ENCODE results near the gene PLCD1.

The PLCD1 gene

DNA sequence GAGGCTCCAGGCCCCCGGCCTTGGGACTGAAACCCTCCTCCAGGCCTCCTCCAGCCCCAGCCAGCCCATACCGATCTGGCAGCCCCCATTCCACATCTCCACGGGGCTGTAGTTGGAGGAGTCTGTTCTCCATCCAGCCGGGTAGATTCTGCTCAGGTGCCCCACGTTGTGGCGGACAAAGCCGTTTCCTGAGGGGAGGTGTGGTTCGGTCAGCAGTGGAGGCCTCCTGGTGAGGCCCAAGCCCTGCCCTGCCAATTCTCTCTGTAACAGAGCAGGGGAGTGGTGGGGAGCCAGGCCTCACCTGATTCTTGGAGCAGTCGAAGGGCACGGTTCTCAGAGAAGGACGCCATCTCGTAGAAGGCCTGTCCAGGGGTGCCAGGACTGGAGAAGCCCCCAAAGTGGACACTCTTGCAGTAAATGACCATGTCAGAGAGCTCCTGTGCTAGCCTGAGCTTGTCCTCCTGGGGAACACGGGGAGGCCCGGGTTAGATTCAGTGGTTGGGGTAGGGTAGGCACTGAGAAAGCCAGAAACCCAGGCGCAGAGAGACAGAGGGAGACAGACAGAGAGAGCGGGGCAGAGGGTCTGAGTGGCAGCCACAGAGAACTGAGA is 20.4 kb downstream of the PLCD1 start:
- H3K4me3 ChIP-seq (replicated peaks in 1 of 2; ENCODE audit: low read depth in 2 of 2, low read length in 2 of 2): no peak overlapping the region
- TF ChIP-seq, protein P1, sequence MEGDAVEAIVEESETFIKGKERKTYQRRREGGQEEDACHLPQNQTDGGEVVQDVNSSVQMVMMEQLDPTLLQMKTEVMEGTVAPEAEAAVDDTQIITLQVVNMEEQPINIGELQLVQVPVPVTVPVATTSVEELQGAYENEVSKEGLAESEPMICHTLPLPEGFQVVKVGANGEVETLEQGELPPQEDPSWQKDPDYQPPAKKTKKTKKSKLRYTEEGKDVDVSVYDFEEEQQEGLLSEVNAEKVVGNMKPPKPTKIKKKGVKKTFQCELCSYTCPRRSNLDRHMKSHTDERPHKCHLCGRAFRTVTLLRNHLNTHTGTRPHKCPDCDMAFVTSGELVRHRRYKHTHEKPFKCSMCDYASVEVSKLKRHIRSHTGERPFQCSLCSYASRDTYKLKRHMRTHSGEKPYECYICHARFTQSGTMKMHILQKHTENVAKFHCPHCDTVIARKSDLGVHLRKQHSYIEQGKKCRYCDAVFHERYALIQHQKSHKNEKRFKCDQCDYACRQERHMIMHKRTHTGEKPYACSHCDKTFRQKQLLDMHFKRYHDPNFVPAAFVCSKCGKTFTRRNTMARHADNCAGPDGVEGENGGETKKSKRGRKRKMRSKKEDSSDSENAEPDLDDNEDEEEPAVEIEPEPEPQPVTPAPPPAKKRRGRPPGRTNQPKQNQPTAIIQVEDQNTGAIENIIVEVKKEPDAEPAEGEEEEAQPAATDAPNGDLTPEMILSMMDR (IDR thresholded peaks at IDR 0.05; ENCODE audit: low read depth, low read length): no peak
- DNase-seq (ENCODE audit: low read depth in 2 of 2): no peak

DNA sequence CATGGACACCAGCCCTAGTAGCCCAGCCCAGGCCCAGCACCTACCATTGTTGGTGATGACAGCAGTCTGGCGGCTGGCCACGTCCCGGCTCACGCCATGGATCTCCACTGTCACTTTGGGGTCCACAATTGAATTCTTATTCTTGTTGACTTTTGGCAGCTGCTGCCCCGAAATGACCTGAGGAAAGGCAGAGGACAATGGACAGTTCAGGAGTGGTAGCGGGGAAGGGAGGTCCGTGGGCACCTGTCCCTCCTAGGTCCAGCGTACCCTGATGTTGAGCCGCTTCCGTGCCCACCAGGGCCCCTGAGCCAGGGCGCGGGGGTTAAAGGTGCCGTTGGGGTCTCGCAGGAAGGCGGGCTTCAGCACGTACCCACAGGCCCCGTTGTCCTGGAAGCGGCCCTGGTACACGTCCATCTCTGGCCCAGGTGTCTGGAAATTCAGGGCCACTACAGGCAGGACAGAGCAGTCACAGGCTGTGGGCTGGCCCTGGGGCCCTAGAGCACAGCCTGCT is 21.2 kb downstream of the PLCD1 start:
- DNase-seq (ENCODE audit: low read depth in 2 of 2): no peak
- no peak overlapping the region for H3K4me3 ChIP-seq (replicated peaks in 1 of 2; ENCODE audit: low read depth in 2 of 2, low read length in 2 of 2)
- TF ChIP-seq, protein P1 (IDR thresholded peaks at IDR 0.05; ENCODE audit: low read depth, low read length): no peak

DNA sequence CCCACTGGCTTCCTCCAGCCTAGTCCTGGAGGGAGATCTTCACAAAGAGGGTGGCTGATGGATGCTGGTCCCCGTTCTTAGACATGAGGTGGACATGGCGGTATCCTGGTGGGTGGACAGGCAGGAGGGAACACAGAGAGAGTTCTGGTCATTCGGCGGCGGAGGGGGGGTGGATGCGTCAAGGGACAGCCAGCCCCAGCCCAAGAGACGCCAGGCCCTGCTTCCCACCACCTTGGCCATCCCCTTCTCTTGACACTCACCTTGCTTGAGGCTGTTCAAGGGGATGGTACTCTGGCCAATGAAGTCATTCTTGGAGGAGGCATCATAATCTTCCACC is 21.7 kb downstream of the PLCD1 start:
- DNase-seq (ENCODE audit: low read depth in 2 of 2): no peak
- H3K4me3 ChIP-seq (replicated peaks in 1 of 2; ENCODE audit: low read depth in 2 of 2, low read length in 2 of 2): no peak overlapping the region
- TF ChIP-seq, protein P1 (IDR thresholded peaks at IDR 0.05; ENCODE audit: low read depth, low read length): no peak

DNA sequence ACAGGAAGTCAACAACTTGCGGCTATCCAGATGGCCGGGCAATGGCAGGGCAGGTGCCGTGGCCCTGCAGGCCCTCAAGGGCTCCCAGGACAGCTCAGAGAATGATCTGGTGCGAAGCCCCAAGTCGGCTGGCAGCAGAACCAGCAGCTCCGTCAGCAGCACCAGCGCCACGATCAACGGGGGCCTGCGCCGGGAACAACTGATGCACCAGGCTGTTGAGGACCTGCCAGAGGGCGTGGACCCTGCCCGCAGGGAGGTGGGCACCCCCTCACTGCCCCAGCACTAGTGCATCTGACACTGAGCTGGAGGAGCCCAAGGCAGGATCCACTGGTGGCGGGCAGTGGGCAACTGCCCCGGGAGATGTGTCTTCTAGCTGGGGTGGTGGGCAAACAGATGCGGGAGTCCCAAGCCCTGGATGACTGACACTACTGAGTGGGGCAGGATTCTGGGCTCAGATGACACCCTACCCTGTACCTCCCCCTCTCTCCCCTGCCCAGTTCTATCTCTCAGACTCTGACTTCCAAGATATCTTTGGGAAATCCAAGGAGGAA is 22.9 kb downstream of the PLCD1 start:
- no peak overlapping the region for H3K4me3 ChIP-seq (replicated peaks in 1 of 2; ENCODE audit: low read depth in 2 of 2, low read length in 2 of 2)
- TF ChIP-seq, protein P1 (IDR thresholded peaks at IDR 0.05; ENCODE audit: low read depth, low read length): no peak
- no peak for DNase-seq (ENCODE audit: low read depth in 2 of 2)

DNA sequence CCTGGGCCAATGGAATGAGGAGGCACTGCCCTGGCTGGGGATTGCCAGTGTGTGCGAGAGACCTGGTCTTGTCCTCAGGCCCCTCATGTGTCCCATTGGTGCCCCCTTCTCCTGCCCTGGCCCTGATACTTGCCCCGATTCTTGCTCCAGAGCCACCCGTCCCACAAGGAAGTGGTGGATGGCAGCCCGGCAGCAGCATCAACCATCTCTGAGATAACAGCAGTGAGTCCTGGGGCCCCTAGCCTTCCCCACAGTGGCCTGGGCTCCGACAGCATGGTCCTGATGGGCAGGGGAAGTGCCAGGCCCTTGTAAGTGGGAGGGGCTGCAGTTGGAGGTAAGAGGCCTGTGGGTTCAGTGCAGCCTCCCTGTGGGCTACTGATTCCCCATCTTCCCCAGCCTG is 23.4 kb downstream of the PLCD1 start:
- DNase-seq (ENCODE audit: low read depth in 2 of 2): no peak
- no peak overlapping the region for H3K4me3 ChIP-seq (replicated peaks in 1 of 2; ENCODE audit: low read depth in 2 of 2, low read length in 2 of 2)
- TF ChIP-seq, protein P1 (IDR thresholded peaks at IDR 0.05; ENCODE audit: low read depth, low read length): no peak

DNA sequence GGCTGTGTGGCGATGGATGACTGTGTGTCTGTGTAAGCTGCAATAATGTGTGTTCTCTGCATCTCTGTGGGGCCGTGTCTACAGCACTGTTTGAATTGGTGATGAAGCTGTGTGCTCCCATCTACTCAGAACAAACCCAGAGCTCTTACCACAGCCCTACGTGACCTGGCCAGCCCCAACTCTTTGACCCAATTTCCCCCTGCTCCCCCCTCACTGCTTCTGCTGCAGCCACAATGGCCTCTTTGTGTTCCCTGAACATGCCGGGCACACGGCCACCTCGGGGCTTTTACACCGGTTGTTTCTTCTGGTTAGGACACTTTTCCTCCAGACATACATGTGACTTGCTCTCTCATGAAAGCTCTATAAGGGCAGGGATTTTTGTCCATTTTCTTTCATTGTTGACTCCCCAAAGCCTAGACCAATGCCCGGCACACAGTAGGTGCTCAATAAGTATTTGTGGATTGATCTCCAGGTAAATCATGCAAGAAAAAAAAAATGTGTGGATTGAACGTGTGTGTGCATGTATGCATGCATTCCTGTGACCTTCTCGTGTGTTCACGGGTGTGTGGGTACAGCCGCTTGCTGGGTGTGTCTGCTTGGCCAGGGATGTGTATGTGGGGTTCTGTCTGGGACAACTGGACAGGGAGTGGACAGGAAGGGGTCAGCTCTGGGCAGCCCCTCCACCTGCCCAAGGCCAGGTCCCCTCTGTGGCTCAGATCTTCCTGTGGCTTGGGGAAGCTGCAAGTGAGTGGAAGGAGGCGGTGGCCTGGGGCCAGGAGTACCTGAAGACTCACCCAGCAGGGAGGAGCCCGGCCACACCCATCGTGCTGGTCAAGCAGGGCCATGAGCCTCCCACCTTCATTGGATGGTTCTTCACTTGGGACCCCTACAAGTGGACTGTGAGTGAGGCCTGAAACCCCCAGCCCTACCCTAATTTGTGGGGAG is 24.1 kb downstream of the PLCD1 start:
- DNase-seq (ENCODE audit: low read depth in 2 of 2): peak in 1 of 2 donors; percentile 59
- TF ChIP-seq, protein P1 (IDR thresholded peaks at IDR 0.05; ENCODE audit: low read depth, low read length): no peak
- H3K4me3 ChIP-seq (replicated peaks in 1 of 2; ENCODE audit: low read depth in 2 of 2, low read length in 2 of 2): no peak overlapping the region
